HG03108 (cell line): Measurements from ENCODE around the gene MAPK9.

Source experiments
- ATAC-seq: cut with Tn5 transposase; IDR thresholded peaks from one replicate; pipeline ENCODE4 v1.9.1; 2021; ENCODE audit warnings: moderate library complexity; ENCODE audit not compliant: unreplicated experiment

Gene MAPK9

GRCh38 chr5:180207593-180207992, 84.3 kb downstream of the MAPK9 start:
- ATAC-seq: no peak

GRCh38 chr5:180206993-180207392, 84.9 kb downstream of the MAPK9 start:
- no peak for ATAC-seq

GRCh38 chr5:180205916-180206315, 86.0 kb downstream of the MAPK9 start:
- no peak for ATAC-seq

GRCh38 chr5:180204276-180204819, 87.5 kb downstream of the MAPK9 start:
- no peak for ATAC-seq

- ATAC-seq: no peak
These were observed 88.8 kb downstream of the MAPK9 start for GRCh38 chr5:180202939-180203573.

GRCh38 chr5:180201051-180201987, 90.6 kb downstream of the MAPK9 start:
- no peak for ATAC-seq

- ATAC-seq: no peak
These were observed 92.5 kb downstream of the MAPK9 start for GRCh38 chr5:180199390-180199789.

- ATAC-seq: no peak
These were observed 93.7 kb downstream of the MAPK9 start for GRCh38 chr5:180198208-180198607.

- ATAC-seq: no peak
These were observed 94.7 kb downstream of the MAPK9 start for GRCh38 chr5:180197016-180197702.

GRCh38 chr5:180194410-180195345, 97.2 kb downstream of the MAPK9 start:
- no peak for ATAC-seq

GRCh38 chr5:180193749-180194375, 98.0 kb downstream of the MAPK9 start:
- ATAC-seq: no peak

- ATAC-seq: no peak
These were observed 100.2 kb downstream of the MAPK9 start for GRCh38 chr5:180191716-180192115.

GRCh38 chr5:180187767-180188166, 104.1 kb downstream of the MAPK9 start:
- ATAC-seq: no peak
